Ishikawa (cell line): Measurements from ENCODE around the gene GATC.

Experiments used
- EP300 ChIP-seq: IDR thresholded peaks from 2 replicates; pipeline ENCODE4 v1.6.1; 2012; ENCODE audit warnings: borderline replicate concordance
- FOXM1 ChIP-seq: IDR thresholded peaks from 2 replicates; pipeline ENCODE4 v1.6.1; 2012; ENCODE audit warnings: low read depth, borderline replicate concordance
- RAD21 ChIP-seq: IDR thresholded peaks from 2 replicates; pipeline ENCODE4 v1.6.1; 2012; ENCODE audit warnings: low read depth
- TCF12 ChIP-seq: IDR thresholded peaks from 2 replicates; pipeline ENCODE4 v1.6.1; 2012; ENCODE audit warnings: low read depth
- TF ChIP-seq, protein P1 (sequence below): IDR thresholded peaks from 2 replicates; pipeline ENCODE4 v1.6.1; 2012

DNA sequence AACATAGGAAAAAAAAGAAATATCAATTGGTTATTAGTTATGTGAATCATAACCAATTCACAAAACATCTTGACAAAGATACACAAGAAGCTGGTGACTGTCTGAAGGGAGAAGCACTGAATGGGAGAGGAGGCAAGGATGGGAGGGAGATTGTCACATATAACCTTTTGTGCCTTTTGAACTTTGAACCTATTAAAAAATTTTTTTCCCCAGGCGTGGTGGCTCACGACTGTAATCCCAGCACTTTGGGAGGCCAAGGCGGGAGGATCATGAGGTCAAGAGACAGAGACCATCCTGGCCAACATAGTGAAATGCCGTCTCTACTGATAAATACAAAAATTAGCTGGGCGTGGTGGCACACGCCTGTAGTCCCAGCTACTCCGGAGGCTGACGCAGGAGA lies 62.3 kb downstream of the GATC start:
- TF ChIP-seq FOXM1 (no peak), RAD21 (no peak), EP300 (no peak), TCF12 (no peak)
- TF ChIP-seq, protein P1, sequence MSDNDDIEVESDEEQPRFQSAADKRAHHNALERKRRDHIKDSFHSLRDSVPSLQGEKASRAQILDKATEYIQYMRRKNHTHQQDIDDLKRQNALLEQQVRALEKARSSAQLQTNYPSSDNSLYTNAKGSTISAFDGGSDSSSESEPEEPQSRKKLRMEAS = no peak
